ENCODE data around the gene FCER1G.

The FCER1G gene

GRCh38 chr1:161206411-161207140, 8.5 kb upstream of the FCER1G start:
- no peak for TF ChIP-seq CTCF (IDR thresholded peaks at IDR 0.05; ENCODE audit: insufficient read depth, low read length, poor library complexity, severe bottlenecking)
- Histone ChIP-seq H3K36me3 (ENCODE audit: control insufficient read depth, insufficient read depth, low read length) (peaks cover 12% of the 10 kb centered on the region), H3K27me3 (replicated peaks; ENCODE audit: control insufficient read depth, insufficient read depth, low read length) (no peaks in the 10 kb centered on the region), H3K4me3 (replicated peaks; ENCODE audit: low read depth, low read length) (no peak overlapping the region)
- no peak for DNase-seq (ENCODE audit: extremely low read depth, insufficient read length)

GRCh38 chr1:161207173-161207572, 7.9 kb upstream of the FCER1G start:
- DNase-seq (ENCODE audit: extremely low read depth, insufficient read length) = no peak
- Histone ChIP-seq H3K27me3 (replicated peaks; ENCODE audit: control insufficient read depth, insufficient read depth, low read length) (no peaks in the 10 kb centered on the region), H3K36me3 (ENCODE audit: control insufficient read depth, insufficient read depth, low read length) (peaks cover 16% of the 10 kb centered on the region), H3K4me3 (replicated peaks; ENCODE audit: low read depth, low read length) (no peak overlapping the region)
- TF ChIP-seq CTCF (IDR thresholded peaks at IDR 0.05; ENCODE audit: insufficient read depth, low read length, poor library complexity, severe bottlenecking) = no peak

GRCh38 chr1:161209790-161210409, 5.2 kb upstream of the FCER1G start:
- Histone ChIP-seq H3K36me3 (ENCODE audit: control insufficient read depth, insufficient read depth, low read length) (peaks cover 22% of the 10 kb centered on the region), H3K27me3 (replicated peaks; ENCODE audit: control insufficient read depth, insufficient read depth, low read length) (no peaks in the 10 kb centered on the region), H3K4me3 (replicated peaks; ENCODE audit: low read depth, low read length) (no peak overlapping the region)
- TF ChIP-seq CTCF (IDR thresholded peaks at IDR 0.05; ENCODE audit: insufficient read depth, low read length, poor library complexity, severe bottlenecking) = peak; percentile 83
- DNase-seq (ENCODE audit: extremely low read depth, insufficient read length) = peak; percentile 42

- Histone ChIP-seq H3K27me3 (replicated peaks; ENCODE audit: control insufficient read depth, insufficient read depth, low read length) (no peaks in the 10 kb centered on the region), H3K4me3 (replicated peaks; ENCODE audit: low read depth, low read length) (no peak overlapping the region), H3K36me3 (ENCODE audit: control insufficient read depth, insufficient read depth, low read length) (peaks cover 19% of the 10 kb centered on the region)
- DNase-seq (ENCODE audit: extremely low read depth, insufficient read length) = no peak
- TF ChIP-seq CTCF (IDR thresholded peaks at IDR 0.05; ENCODE audit: insufficient read depth, low read length, poor library complexity, severe bottlenecking) = no peak
Measured at GRCh38 chr1:161214369-161214768, 726 bp upstream of the FCER1G start.

GRCh38 chr1:161216945-161217712, 2.0 kb downstream of the FCER1G start:
- DNase-seq (ENCODE audit: extremely low read depth, insufficient read length) = peak; percentile 57
- H3K4me3 ChIP-seq (replicated peaks; ENCODE audit: low read depth, low read length) = no peak overlapping the region

More at GRCh38 chr1:161216945-161217712, 2.0 kb downstream of the FCER1G start:
- Histone ChIP-seq H3K27me3 (replicated peaks; ENCODE audit: control insufficient read depth, insufficient read depth, low read length) (no peaks in the 10 kb centered on the region), H3K36me3 (ENCODE audit: control insufficient read depth, insufficient read depth, low read length) (peaks cover 9% of the 10 kb centered on the region)
- TF ChIP-seq CTCF (IDR thresholded peaks at IDR 0.05; ENCODE audit: insufficient read depth, low read length, poor library complexity, severe bottlenecking) = no peak

All from GM06990 (cell line).